ENCODE measurements around the gene NAV2.
"Not testable (repeated sequence)": the region's sequence is repeated elsewhere in the genome, so short reads cannot be mapped to it uniquely, and the experiment has no call there.

NAV2 gene

DNA sequence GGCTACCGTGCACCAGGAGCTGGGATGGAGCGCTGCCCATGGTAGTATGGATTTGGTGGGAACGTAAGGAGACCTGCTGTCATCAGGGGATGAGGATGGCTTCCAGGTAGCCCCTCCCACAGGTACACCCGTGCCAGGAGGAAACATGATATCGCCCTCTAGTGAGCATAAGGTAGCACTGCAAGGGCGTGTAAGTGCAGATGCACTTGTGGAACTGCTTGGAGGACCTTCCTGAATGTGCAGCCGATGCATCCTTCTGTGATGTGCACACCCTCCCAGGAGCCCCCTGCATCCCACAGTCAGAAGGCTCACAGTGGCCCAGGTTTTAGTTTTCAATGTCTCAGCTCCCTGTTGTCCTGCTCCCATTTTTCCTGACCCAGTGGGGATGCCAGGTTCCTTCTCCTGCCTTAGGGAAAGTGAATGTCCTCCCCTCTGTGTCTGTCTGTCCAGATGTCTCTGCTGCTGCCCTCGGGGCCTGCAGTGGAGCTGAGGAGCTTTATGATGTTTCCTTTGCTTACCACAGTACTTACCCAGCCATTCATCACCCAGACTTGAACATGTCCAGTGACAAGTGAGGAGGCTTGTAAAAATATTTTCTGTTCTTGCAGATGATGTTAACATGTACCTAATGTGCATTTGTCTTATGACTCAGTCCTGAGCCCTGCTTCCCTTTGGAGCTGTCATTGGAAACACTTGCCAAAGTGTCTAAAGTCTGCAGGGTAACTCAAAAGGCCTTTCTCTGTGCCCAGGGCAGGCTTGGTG is 398.5 kb downstream of the NAV2 start:
- DNase-seq, result peak; percentile 8 to 39

- no peak for DNase-seq
Measured at GRCh38 chr11:20111871-20112270, 399.2 kb downstream of the NAV2 start.

DNA sequence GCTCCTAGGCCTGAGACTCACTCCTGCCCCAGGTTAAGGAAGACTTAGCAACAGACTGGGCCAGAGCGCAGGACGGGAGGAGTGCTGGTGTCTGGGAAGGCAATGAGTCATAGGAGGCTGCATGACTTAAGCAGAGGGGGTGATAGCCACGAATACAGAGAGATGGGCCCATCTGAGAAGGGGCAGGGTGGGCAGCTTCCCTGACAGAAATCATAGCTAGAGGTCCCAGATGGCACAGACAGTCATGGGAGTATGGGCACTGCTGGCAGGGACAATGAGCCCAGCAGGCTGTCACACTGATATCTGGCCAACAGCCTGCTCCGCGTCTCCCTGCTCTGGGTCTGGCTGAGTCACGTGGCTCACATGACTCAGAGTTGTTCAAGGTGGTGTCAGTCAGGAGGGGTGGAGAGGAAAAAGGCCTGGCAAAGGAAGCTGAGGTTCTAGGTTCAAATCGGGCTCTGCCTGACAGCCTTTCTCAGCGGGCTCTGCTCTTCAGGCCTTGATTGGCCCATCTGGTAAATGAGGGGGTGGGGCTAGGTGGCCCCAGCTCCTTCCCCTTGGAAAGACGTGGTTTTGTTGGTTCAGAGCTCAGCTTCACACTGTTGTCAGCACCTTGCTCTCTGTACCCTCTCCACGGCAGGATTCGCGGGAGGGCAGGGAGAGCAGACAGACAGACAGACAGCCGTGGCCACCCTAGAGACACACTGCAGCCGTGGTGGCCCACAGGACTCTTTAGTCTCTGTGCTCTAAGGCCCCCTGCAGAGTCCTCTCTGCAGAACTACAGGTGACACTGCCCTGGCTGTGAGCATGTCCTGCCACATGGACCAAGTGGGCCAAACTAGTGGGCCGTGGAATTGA is 399.9 kb downstream of the NAV2 start:
- no peak for DNase-seq

DNA sequence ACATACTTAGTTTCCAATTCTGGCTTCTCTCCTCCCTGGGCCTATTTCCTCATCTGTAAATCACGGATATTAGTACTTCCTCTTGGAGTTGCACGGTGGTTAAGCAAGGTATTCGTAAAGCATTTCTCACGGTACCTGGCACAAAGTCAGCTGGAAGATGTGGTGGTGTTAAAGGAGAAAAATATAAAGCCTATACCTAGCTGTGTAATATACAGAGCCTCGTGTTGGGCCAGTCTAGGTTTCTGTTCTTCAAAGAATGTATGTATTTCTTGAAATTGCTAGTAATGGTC is 400.5 kb downstream of the NAV2 start:
- no peak for DNase-seq

GRCh38 chr11:20114588-20114987 is 402.0 kb downstream of the NAV2 start:
- no peak for DNase-seq

- DNase-seq, result no peak
Measured at GRCh38 chr11:20116825-20117224, 404.2 kb downstream of the NAV2 start.

DNA sequence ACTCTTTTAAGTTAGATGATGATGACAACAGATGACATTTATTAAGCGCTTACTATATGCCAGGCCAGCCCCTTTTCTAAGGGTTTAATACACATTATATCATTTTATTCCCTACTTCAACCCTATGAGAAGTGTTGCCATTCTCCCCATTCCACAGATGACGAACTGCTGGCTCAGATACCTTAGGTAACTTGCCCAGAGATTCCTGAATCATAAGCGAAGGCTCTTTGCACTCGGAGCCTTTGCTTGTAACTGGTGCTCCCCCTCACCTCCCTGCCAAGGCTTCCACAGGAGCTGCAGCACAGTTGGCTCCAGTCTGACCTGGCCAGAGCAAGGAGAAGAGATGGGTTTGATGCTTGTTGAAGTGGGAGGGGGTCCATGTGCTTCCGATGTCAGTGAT is 404.7 kb downstream of the NAV2 start:
- no peak for DNase-seq

- DNase-seq, result no peak
Measured at GRCh38 chr11:20118209-20118608, 405.6 kb downstream of the NAV2 start.

DNA sequence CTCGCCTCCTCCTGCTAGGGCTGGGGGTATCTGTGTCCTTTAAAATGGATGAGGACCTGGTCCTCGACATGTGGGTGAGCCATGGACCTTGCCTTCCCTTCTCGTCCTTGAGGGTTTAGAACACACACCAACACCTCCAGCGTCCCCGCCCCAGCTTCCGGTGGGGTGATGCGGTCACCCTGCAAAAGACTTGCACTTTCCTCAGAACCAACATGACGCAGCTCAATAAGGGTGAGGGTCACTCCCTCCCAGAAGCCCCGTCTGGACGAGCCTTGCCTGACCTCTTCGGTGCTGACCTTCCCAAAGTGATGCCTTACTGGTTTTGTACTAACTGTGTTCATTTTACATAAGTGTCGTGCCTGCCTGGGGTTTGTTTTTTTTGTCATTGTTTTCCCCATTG is 406.7 kb downstream of the NAV2 start:
- DNase-seq, result no peak

DNA sequence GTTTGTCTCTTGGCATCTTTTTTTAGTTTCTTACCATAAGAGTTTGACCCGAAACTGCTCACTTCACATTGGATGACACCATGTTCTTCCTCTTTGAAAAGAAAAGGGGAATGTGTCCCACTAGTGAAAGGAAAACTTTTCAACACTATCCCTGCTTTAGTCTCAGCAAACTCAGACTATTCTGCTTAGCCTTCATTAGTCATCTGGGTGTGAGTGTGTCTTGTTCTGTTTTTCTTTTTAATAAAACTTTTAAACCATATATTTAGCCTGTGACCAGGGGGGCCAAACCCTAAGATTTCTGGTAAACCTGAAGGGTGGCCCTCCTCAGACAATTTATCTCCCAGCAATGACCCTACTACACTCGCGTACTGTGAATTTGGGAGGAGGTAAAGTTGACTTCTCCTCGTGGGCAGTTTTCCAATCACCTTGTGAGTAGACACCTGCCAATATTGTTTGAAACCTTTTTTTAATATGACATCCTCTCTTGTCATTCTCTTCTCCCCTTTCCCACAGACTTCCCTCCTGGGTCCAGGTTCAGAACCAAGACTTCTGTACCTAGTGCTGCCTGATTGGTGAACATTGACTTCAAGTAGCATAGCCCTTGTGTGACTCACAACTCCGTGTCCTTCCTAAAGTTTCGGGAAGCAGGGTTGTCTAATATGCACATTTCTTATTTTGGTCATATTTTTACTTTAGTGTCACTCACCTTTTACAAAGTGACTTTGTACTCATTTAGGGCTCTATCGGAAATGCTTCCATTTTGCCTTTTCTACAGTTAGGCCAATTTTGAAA is 407.7 kb downstream of the NAV2 start:
- DNase-seq, result no peak

- no peak for DNase-seq
Measured at GRCh38 chr11:20122131-20122530, 409.5 kb downstream of the NAV2 start.

DNA sequence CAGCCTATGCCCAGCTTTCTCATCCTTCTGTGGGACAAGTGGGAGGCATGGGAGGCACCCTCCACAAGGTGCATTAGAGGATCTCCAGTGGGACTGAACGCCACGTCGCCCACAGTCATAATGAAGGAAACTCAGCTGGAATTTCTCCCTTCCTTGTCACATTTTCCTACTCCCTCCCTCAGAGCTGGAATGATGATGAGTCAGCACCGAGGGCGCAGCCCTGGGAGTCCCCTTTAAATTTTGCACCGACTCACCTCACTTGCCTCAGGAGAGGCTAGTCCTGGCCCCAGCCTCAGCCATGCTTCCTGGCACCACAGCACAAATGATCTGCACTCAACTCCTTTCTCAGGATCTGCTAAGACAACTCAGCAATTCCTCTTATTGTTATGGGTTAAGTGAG is 413.3 kb downstream of the NAV2 start:
- no peak for DNase-seq

- no peak for DNase-seq
Measured at GRCh38 chr11:20126724-20127123, 414.1 kb downstream of the NAV2 start.

GRCh38 chr11:20127671-20128527 is 415.3 kb downstream of the NAV2 start:
- DNase-seq, result peak; percentile 66 to 77

DNA sequence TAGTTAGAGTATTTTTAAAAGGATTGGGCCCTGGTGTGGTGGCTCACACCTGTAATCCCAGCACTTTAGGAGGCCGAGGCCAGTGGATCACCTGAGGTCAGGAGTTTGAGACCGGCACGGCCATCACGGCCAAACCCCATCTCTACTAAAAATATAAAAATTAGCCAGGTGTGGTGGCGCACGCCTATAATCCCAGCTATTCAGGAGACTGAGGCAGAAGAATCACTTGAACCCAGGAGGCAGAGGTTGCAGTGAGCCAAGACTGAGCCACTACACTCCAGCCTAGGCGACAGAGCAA is 415.8 kb downstream of the NAV2 start:
- not testable (repeated sequence) for DNase-seq

- no peak for DNase-seq
Measured at GRCh38 chr11:20129665-20130064, 417.0 kb downstream of the NAV2 start.

DNA sequence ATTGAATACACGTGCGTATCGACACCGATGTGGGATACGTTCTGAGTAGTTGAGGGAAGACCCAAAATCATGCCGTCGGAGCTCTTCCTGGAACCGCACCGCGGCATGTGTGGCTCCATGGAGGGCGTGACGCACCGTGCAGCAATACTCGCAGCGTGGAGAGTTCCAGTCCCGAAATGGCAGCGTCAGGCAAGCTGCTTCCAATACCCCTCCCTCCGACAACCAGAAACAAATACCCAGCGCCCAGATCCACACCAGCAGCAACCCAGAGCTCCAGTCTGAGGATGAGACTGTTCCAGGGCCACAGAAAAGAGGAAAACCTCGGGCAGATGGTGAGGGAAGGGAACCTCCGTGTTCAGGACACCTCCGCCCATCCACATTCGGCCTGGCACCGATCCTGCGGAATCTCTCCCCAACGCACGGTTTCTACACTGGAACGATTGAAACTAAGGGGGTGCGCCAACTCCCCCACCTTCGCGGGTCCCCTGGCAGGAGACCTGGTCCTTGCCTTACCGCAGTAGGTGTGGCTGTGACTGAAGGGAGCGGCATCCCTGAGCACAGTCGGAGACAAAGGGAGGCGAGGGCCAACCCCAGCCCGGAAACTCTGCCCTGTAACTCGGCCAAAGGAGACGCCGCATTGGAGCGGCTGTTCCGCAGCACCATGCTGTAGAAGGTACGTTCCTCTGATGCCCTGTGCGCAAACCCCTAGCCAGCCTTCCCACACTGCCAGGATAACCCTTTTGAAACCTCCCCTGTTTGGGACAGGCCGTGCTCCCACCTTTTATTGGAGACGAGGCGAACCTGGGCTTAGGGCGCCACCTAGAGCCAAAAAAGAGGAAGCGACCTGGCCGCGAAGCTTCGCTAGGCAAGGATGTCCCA is 419.4 kb downstream of the NAV2 start:
- DNase-seq, result peak; percentile 27 to 41

DNA sequence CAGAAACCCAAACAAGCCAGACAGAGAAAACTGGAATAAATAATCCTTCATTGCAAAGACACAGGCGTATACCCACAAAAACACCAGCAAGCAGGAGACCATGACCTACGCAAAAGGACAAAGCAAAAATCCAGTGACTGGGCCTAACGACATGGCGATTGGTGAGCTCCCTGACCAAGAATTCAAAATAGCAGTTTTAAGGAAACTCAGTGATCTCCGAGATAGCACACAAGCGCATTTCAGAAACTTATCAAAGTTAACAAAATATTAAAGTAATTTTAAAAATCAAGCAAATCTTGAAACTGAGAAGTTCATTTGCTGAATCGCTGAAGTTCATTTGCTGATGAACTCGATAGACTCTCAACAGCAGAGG is 420.0 kb downstream of the NAV2 start:
- DNase-seq, result no peak

DNA sequence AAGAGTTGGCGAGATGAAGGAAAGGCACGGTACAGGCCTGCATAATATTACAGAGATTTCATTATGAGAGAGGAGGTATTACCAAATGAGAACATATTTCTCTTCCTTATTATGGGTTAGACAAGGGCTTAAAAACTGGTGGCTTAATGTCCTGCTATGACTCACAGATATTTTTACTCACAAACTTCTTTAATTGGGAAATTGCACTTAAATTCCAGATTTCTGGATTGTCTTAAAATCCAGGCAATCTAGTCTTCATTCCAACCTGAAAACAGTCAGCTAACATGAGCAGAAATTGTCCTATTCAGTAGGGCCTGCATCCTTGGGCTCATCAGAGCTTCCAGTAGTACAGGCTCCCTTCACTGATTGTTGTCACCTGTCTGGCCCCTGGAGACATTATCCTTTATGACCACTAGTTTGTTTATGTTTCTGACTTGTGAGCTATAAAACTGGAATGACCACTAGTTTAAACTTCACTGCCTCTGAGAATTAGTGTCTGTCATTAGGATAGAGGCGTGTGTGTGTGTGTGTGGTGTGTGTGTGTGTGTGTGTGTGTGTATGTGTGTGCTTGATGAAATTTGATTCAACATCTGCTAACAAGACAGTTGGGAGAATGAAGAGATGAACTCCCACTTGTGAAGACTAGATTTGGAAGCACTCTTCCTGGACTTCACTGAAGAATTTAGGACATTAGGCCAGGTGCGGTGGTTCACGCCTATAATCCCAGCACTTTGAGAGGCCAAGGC is 422.5 kb downstream of the NAV2 start:
- DNase-seq, result no peak

DNA sequence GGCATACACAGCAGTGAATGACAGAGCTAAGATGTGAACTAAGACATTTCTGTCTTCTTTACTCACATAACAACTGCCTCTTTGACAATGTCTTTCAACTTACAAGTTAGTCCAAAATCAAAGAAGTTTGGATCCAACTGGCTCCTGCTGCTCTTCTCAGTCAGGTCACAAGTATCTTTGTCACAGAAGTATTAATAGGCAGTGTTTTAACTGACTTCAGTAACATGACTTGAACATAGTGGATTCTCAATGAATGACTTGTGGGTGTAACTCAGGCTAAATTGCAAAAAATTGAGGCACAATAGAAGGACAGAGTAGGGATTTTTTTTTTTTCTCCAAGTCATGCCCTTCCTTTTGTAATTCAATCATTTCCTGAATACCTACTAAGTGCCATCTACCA is 425.0 kb downstream of the NAV2 start:
- DNase-seq, result no peak

DNA sequence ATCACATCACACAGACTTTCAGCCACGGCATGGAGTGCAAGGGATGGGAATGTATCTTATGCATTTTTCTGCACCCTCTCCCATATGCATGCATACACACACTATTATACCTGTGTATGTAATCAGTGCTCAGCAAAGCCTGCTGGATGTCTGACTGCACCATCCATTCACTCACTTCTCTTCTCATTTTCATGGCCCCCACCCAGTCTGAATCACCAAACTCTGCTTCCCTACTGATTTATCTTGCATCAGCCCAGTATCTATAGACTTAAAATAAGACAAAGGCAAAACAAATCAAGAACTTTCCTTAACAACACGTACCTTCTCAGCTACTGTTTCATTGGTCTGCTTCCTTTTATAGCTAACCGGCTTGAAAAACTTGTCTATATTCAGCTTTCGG is 426.1 kb downstream of the NAV2 start:
- no peak for DNase-seq
